Right lobe of liver (tissue), 6 donors: Measurements from ENCODE around the gene NDUFS6. TPM values are rescaled to one million over a fixed set of nuclear protein-coding genes. Genes with fewer than 3 reads are reported as not detected.
A peak's percentile ranks its signal among the peaks of the same experiment; 100 is the strongest.

Experiments
- ATAC-seq, 4 donors: fragments of 200-7000 bp; cut with Tn5 transposase; one replicate each; pipeline ENCODE4 v1.9.1; 2020; ENCODE audit warnings: mild to moderate bottlenecking in 4 of 4, moderate library complexity in 4 of 4
- DNase-seq, 3 donors: peaks; one replicate each; pipeline ENCODE4 v3.0.0-alpha.2; 2020
- H3K27ac ChIP-seq, 3 donors: fragments of 200-600 bp; one replicate each; pipeline ENCODE4 v1.8.0; 2022
- H3K27me3 ChIP-seq, 2 donors: fragments of 200-600 bp; one replicate each; pipeline ENCODE4 v1.8.0; 2022
- H3K36me3 ChIP-seq, 4 donors: fragments of 200-600 bp; sonication (generic) in 1 of 4; one replicate each; pipeline versions ENCODE4 v1.5.1 to v1.8.0; 2017 to 2022; ENCODE audit warnings: control low read depth in 1 of 4
- H3K4me1 ChIP-seq, 4 donors: fragments of 200-600 bp; sonication (generic) in 1 of 4; one replicate each; pipeline versions ENCODE4 v1.5.1 to v1.8.0; 2017 to 2022; ENCODE audit warnings: control low read depth in 1 of 4
- H3K4me3 ChIP-seq, 3 donors: fragments of 200-600 bp; one replicate each; pipeline ENCODE4 v1.8.0; 2022
- H3K9me3 ChIP-seq, 4 donors: fragments of 200-600 bp; sonication (generic) in 1 of 4; one replicate each; pipeline versions ENCODE4 v1.5.1 to v1.8.0; 2017 to 2022; ENCODE audit warnings: control low read depth in 1 of 4
- POLR2A ChIP-seq: fragments of 450-650 bp; IDR thresholded peaks from one replicate; pipeline ENCODE4 v1.6.1; 2017; ENCODE audit warnings: antibody characterized with exemption, mild to moderate bottlenecking
- WGBS: methylation state at CpG from one replicate; pipeline ENCODE4 v1.1.6; 2018; ENCODE audit warnings: low coverage, low lambda C conversion rate; ENCODE audit not compliant: insufficient coverage; ENCODE audit errors: missing lambda C conversion rate; 5-methylcytosine and 5-hydroxymethylcytosine counted together
- intact Hi-C, 2 donors: fragments of 100-400 bp; cut with DNase I; formaldehyde crosslinking; loops; one replicate each; pipeline versions ENCODE4 v1.11.2 to v1.14.1; 2022
- total RNA-seq, 6 experiments: library from RNA; depleted of rRNA in 2 of 6; stranded (reverse); fragments of >200 nt in 2 of 6; fragmentation: NEBNext Ultra II Directional in 3 of 6; extraction: Animal tissue kit (Norgen Biotek cat#: 25700) in 3 of 6; gene quantifications; one replicate each; pipeline versions ENCODE4 v1.1.0 to v1.2.4, GENCODE V29; 2016 to 2023
- TF ChIP-seq, protein P1 (sequence below), 4 donors: fragments of 200-600 bp in 3 of 4; fragments of 450-650 bp in 1 of 4; IDR thresholded peaks; one replicate each; pipeline versions ENCODE4 v1.5.1 to v1.8.0; 2016 to 2022; ENCODE audit warnings: antibody characterized with exemption in 4 of 4, mild to moderate bottlenecking in 2 of 4
- donor health status: DM: no; HTN: yes; CAD: no.
- donor health status: DM: no; HTN: no; CAD: no.
- donor health status: DM: no; HTN: no; CAD: no.
- donor health status: DM: no; HTN: yes; CAD: no.
- donor health status: DM: no; HTN: yes; CAD: no.

NDUFS6 gene
- total RNA-seq, 6 experiments from 2014 or later = 16.5 to 57.5 (median 23.7) TPM

DNA sequence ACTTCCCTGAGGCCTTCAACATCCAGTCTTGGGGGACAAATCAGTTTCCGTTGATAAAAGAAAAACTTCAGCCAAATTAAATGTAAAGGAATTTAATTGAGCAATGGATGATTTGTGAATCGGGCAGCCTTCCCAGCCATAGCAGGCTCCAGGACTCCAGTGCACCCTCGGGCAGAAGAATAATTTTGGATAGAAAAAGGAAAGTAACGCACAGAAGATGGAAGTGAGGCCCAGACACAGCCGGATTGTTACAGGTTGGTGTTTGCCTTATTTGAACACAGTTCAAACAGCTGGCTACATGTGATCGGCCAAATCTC lies 20.6 kb upstream of the NDUFS6 start:
- Histone ChIP-seq H3K9me3 (no peaks in the 10 kb centered on the region), H3K27me3 (no peaks in the 10 kb centered on the region), H3K27ac (no peak overlapping the region), H3K4me1 (no peaks in the 10 kb centered on the region), H3K4me3 (no peak overlapping the region), H3K36me3 (no peaks in the 10 kb centered on the region)
- WGBS = 66% methylated on average over 5 of the region's 6 CpGs
- intact Hi-C loops = no loop called here
- no peak for TF ChIP-seq POLR2A
- TF ChIP-seq, protein P1, sequence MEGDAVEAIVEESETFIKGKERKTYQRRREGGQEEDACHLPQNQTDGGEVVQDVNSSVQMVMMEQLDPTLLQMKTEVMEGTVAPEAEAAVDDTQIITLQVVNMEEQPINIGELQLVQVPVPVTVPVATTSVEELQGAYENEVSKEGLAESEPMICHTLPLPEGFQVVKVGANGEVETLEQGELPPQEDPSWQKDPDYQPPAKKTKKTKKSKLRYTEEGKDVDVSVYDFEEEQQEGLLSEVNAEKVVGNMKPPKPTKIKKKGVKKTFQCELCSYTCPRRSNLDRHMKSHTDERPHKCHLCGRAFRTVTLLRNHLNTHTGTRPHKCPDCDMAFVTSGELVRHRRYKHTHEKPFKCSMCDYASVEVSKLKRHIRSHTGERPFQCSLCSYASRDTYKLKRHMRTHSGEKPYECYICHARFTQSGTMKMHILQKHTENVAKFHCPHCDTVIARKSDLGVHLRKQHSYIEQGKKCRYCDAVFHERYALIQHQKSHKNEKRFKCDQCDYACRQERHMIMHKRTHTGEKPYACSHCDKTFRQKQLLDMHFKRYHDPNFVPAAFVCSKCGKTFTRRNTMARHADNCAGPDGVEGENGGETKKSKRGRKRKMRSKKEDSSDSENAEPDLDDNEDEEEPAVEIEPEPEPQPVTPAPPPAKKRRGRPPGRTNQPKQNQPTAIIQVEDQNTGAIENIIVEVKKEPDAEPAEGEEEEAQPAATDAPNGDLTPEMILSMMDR (IDR thresholded peaks at IDR 0.05) = no peak
- DNase-seq (no peak), ATAC-seq (no peak)

- Histone ChIP-seq H3K9me3 (no peaks in the 10 kb centered on the region), H3K27me3 (no peaks in the 10 kb centered on the region), H3K27ac (no peak overlapping the region), H3K36me3 (no peaks in the 10 kb centered on the region), H3K4me1 (no peaks in the 10 kb centered on the region), H3K4me3 (no peak overlapping the region)
- TF ChIP-seq, protein P1 (IDR thresholded peaks at IDR 0.05) = no peak
- no peak for TF ChIP-seq POLR2A
- intact Hi-C loops = no loop called here
- WGBS = 66% methylated on average over 6 of the region's 6 CpGs
- no peak for ATAC-seq
- DNase-seq = no peak
Measured at GRCh38 chr5:1781107-1781506, 20.1 kb upstream of the NDUFS6 start.

DNA sequence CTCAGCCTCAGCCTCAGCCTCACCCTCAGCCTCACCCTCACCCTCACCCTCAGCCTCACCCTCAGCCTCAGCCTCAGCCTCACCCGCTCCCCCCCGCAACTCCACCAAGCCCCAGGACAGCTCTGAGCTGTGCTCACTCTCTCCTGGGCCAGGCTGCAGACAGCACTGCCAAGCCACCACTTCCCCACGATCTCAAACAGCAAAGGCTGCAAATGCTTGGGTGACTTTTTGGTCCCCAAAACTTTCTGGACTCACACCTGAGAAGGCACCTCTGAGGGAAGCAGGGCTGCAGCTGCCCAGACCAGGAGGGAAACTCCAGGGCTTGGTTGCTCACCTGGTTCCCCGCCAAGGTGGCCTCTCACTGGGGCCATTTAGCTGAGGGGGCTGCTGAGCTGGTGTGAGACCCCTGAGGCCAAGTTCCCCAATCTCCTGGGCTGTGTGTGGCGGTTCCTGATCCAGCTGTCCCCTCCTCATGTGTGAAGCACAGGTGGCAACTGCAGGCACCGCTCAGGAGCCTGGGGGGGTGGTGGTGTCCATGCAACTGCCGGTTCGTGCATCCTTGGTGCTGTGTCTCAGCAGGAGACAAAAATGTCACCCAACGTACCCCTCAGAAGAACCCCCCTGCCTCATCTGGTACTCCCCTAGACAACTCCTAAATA lies 19.4 kb upstream of the NDUFS6 start:
- H3K27ac ChIP-seq = no peak overlapping the region
- ATAC-seq (no peak), DNase-seq (peak in 1 of 3 donors; percentile 10)
- no peaks in the 10 kb centered on the region for H3K4me1 ChIP-seq
- H3K4me3 ChIP-seq = no peak overlapping the region
- H3K9me3 ChIP-seq = no peaks in the 10 kb centered on the region
- no peaks in the 10 kb centered on the region for H3K27me3 ChIP-seq
- intact Hi-C loops = no loop called here
- 83% methylated on average over 5 of the region's 9 CpGs for WGBS
- no peak for TF ChIP-seq POLR2A
- TF ChIP-seq, protein P1 (IDR thresholded peaks at IDR 0.05) = no peak
- no peaks in the 10 kb centered on the region for H3K36me3 ChIP-seq

- H3K27ac ChIP-seq = no peak overlapping the region
- no peaks in the 10 kb centered on the region for H3K9me3 ChIP-seq
- no peaks in the 10 kb centered on the region for H3K4me1 ChIP-seq
- intact Hi-C loops = no loop called here
- 36% methylated on average over 6 of the region's 14 CpGs for WGBS
- no peak for ATAC-seq
- peak in 1 of 3 donors; percentile 4 for DNase-seq
- no peak overlapping the region for H3K4me3 ChIP-seq
- TF ChIP-seq, protein P1 (IDR thresholded peaks at IDR 0.05) = no peak
- no peak for TF ChIP-seq POLR2A
- no peaks in the 10 kb centered on the region for H3K27me3 ChIP-seq
- H3K36me3 ChIP-seq = no peaks in the 10 kb centered on the region
Measured at GRCh38 chr5:1782385-1783215, 18.6 kb upstream of the NDUFS6 start.
